Endothelial cell of hepatic sinusoid (primary cell): ENCODE results near the gene TMEM272.

Experiments used
- in situ Hi-C: cut with HindIII; loops from 2 replicates; pipeline ENCODE4 v1.10.0; 2017; ENCODE audit warnings: low sequenced_read_pairs

Gene TMEM272

GRCh38 chr13:51856027-51856736, 11.2 kb upstream of the TMEM272 start:
- in situ Hi-C loops = no loop called here

GRCh38 chr13:51849145-51850101, 4.4 kb upstream of the TMEM272 start:
- in situ Hi-C loops = no loop called here

- in situ Hi-C loops = no loop called here
Measured at GRCh38 chr13:51848674-51849073, 3.7 kb upstream of the TMEM272 start.

GRCh38 chr13:51846756-51847155, 1.8 kb upstream of the TMEM272 start:
- in situ Hi-C loops = no loop called here

GRCh38 chr13:51845574-51846318, 769 bp upstream of the TMEM272 start:
- in situ Hi-C loops = no loop called here

- in situ Hi-C loops = no loop called here
Measured at GRCh38 chr13:51843529-51843928, 1.4 kb downstream of the TMEM272 start.

- in situ Hi-C loops = no loop called here
Measured at GRCh38 chr13:51841732-51842131, 3.2 kb downstream of the TMEM272 start.

GRCh38 chr13:51840917-51841316, 4.1 kb downstream of the TMEM272 start:
- in situ Hi-C loops = no loop called here

GRCh38 chr13:51839711-51840540, 5.1 kb downstream of the TMEM272 start:
- in situ Hi-C loops = no loop called here

GRCh38 chr13:51838240-51838846, 6.6 kb downstream of the TMEM272 start:
- in situ Hi-C loops = no loop called here

- in situ Hi-C loops = no loop called here
Measured at GRCh38 chr13:51837016-51837415, 8.0 kb downstream of the TMEM272 start.

- in situ Hi-C loops = no loop called here
Measured at GRCh38 chr13:51834581-51835171, 10.3 kb downstream of the TMEM272 start.

- in situ Hi-C loops = no loop called here
Measured at GRCh38 chr13:51833980-51834379, 11.0 kb downstream of the TMEM272 start.

- in situ Hi-C loops = no loop called here
Measured at GRCh38 chr13:51832471-51833152, 12.4 kb downstream of the TMEM272 start.

GRCh38 chr13:51831519-51831918, 13.5 kb downstream of the TMEM272 start:
- in situ Hi-C loops = no loop called here

GRCh38 chr13:51829568-51829899, 15.4 kb downstream of the TMEM272 start:
- in situ Hi-C loops = loop anchor here (5.0 kb wide), 1 partner anchor 43 kb away; no protein-coding TSS in a partner anchor

- in situ Hi-C loops = loop anchor here (5.0 kb wide), 1 partner anchor 43 kb away; no protein-coding TSS in a partner anchor
Measured at GRCh38 chr13:51828730-51829567, 16.0 kb downstream of the TMEM272 start.

GRCh38 chr13:51827254-51827653, 17.7 kb downstream of the TMEM272 start:
- in situ Hi-C loops = loop anchor here (5.0 kb wide), 1 partner anchor 45 kb away; no protein-coding TSS in a partner anchor
